ENCODE results near the gene HMGB4. TPM values are rescaled to one million over a fixed set of nuclear protein-coding genes. Genes with fewer than 3 reads are reported as not detected.

HMGB4 gene
- total and polyA plus RNA-seq, 9 of the 15 experiments (the other 6 are each of a cell fraction or from before 2014, with no cell fraction given): not detected

DNA sequence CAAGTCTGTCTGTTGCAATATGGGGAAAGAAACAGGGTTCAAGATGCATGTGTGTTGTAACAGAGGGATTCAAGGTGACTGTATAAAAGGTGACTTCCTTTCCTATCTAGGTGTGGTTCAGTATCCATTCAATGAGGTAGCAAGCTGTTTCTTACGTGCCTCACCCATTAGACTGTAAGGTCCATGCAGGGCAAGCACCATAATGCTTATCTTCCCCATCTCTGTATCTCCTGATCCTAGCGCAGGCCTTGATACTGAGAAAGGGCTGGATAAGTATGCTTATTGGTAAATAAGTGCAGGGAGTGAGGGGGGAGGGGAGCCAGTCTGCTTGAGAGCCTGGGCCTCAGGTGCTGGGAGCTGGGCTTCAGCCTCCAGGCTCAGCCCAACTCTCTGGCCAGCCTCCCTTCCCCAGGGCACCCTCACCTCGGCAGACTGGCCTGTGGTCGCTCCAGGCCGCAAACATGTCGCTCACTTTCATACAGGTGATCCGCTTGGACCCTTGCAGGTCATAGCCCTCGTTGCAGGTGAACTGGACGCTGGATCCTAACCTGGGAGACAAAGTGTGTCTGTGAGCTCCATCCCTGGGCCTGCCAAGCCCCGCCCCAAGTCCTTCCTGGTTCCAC, 44.5 kb upstream of the HMGB4 start:
- no peaks in the 10 kb centered on the region for H3K9me3 ChIP-seq (replicated peaks; ENCODE audit: control insufficient read depth, insufficient read depth, low read depth, low read length)
- no peak overlapping the region for H3K9ac ChIP-seq (ENCODE audit: insufficient read depth in 1 of 2, low read depth in 2 of 2, low read length in 2 of 2)
- BruUV-seq (replicated peaks): no TSS peak
- no peaks in the 10 kb centered on the region for H3K9me1 ChIP-seq (ENCODE audit: control insufficient read depth, insufficient read depth, low read length)
- peaks cover 0 to 6% of the 10 kb centered on the region in 2 experiments; a peak in 2 of 5 replicates for H3K27me3 ChIP-seq (ENCODE audit: control insufficient read depth in 2 of 2, insufficient read depth in 2 of 2, low read length in 2 of 2)
- no peak overlapping the region for H3K27ac ChIP-seq (ENCODE audit: extremely low read depth, low read depth, low read length)
- no peaks in the 10 kb centered on the region; the same call in 1 of the 2 replicates for H4K20me1 ChIP-seq (replicated peaks; ENCODE audit: control insufficient read depth, insufficient read depth, low read length)
- CTCF ChIA-PET (ENCODE audit: low intra/inter-chr PET ratio): no interaction called here
- H2AFZ ChIP-seq (ENCODE audit: low read depth, low read length): no peak overlapping the region
- in situ Hi-C loops (cut with MboI): no loop called here
- no peaks in the 10 kb centered on the region for H3K79me2 ChIP-seq (ENCODE audit: control insufficient read depth, insufficient read depth, low read length)
- intact Hi-C loops (cut with micrococcal nuclease): no loop called here
- H3K4me2 ChIP-seq (ENCODE audit: insufficient read depth, low read length): no peak overlapping the region
- POLR2A ChIA-PET: no interaction called here
- ATAC-seq (no peak), FAIRE-seq (no peak), DNase-seq (ENCODE audit: extremely low read depth in 1 of 4, low spot score in 3 of 4) (no peak)
- H3K4me1 ChIP-seq (replicated peaks in 1 of 2; ENCODE audit: control insufficient read depth in 2 of 2, insufficient read depth in 2 of 2, low read length in 2 of 2): no peaks in the 10 kb centered on the region
- 3% methylated on average over 8 of the region's 10 CpGs for WGBS (ENCODE audit: insufficient coverage, low coverage, missing lambda C conversion rate)
- no peaks in the 10 kb centered on the region for H3K36me3 ChIP-seq (ENCODE audit: control insufficient read depth, insufficient read depth, low read length)
- no peak for TF ChIP-seq ZBTB1 (CRISPR knock-in tag; IDR thresholded peaks at IDR 0.05; ENCODE audit: borderline replicate concordance, low read depth)
- TF ChIP-seq, protein P1, sequence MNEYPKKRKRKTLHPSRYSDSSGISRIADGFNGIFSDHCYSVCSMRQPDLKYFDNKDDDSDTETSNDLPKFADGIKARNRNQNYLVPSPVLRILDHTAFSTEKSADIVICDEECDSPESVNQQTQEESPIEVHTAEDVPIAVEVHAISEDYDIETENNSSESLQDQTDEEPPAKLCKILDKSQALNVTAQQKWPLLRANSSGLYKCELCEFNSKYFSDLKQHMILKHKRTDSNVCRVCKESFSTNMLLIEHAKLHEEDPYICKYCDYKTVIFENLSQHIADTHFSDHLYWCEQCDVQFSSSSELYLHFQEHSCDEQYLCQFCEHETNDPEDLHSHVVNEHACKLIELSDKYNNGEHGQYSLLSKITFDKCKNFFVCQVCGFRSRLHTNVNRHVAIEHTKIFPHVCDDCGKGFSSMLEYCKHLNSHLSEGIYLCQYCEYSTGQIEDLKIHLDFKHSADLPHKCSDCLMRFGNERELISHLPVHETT (CRISPR knock-in tag; conservative IDR thresholded peaks at IDR 0.05 in 1 of 2, IDR thresholded peaks at IDR 0.05 in 1 of 2): no peak
- TF ChIP-seq, protein P2, sequence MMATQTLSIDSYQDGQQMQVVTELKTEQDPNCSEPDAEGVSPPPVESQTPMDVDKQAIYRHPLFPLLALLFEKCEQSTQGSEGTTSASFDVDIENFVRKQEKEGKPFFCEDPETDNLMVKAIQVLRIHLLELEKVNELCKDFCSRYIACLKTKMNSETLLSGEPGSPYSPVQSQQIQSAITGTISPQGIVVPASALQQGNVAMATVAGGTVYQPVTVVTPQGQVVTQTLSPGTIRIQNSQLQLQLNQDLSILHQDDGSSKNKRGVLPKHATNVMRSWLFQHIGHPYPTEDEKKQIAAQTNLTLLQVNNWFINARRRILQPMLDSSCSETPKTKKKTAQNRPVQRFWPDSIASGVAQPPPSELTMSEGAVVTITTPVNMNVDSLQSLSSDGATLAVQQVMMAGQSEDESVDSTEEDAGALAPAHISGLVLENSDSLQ (IDR thresholded peaks at IDR 0.05): no peak
- TF ChIP-seq ZNF133 (CRISPR knock-in tag; IDR thresholded peaks at IDR 0.05): no peak
- no peak for TF ChIP-seq ZNF77 (CRISPR knock-in tag; IDR thresholded peaks at IDR 0.05)
- TF ChIP-seq, protein P3, sequence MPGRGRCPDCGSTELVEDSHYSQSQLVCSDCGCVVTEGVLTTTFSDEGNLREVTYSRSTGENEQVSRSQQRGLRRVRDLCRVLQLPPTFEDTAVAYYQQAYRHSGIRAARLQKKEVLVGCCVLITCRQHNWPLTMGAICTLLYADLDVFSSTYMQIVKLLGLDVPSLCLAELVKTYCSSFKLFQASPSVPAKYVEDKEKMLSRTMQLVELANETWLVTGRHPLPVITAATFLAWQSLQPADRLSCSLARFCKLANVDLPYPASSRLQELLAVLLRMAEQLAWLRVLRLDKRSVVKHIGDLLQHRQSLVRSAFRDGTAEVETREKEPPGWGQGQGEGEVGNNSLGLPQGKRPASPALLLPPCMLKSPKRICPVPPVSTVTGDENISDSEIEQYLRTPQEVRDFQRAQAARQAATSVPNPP (IDR thresholded peaks at IDR 0.05; ENCODE audit: borderline replicate concordance, insufficient read depth, insufficient read length): no peak
- no peak for TF ChIP-seq ZNF253 (CRISPR knock-in tag; conservative IDR thresholded peaks at IDR 0.05)
- no peak overlapping the region for H3K4me3 ChIP-seq

Measured in K562 (cell line).